Prostate gland (tissue), 2 donors: ENCODE data around the gene ZNF28. TPM values are rescaled to one million over a fixed set of nuclear protein-coding genes. Genes with fewer than 3 reads are reported as not detected.

Experiments
- DNase-seq: peaks from one replicate; pipeline ENCODE4 v3.0.0-alpha.2; 2019; ENCODE audit warnings: low spot score
- H3K27ac ChIP-seq, 2 donors: fragments of 200-600 bp; sonication (generic); 2 replicates each; pipeline ENCODE4 v1.5.1; 2017 to 2019
- H3K27me3 ChIP-seq: fragments of 200-600 bp; sonication (generic); replicated peaks from 2 replicates; pipeline ENCODE4 v1.5.1; 2019; ENCODE audit not compliant: insufficient read depth
- H3K36me3 ChIP-seq, 2 donors: fragments of 200-600 bp; sonication (generic); 1 replicate in 1 of 2; 2 replicates in 1 of 2; pipeline versions ENCODE4 v1.5.1 to v1.8.1; 2017 to 2019
- H3K4me1 ChIP-seq: fragments of 200-600 bp; sonication (generic); replicated peaks from 2 replicates; pipeline ENCODE4 v1.5.1; 2019
- H3K4me3 ChIP-seq, 2 donors: fragments of 200-600 bp; sonication (generic); 2 replicates each; pipeline ENCODE4 v1.5.1; 2017 to 2019
- H3K9me3 ChIP-seq: fragments of 200-600 bp; sonication (generic); 2 replicates; pipeline ENCODE4 v1.5.1; 2017
- POLR2A ChIP-seq: fragments of 450-650 bp; IDR thresholded peaks from one replicate; pipeline ENCODE4 v1.6.1; 2016; ENCODE audit warnings: antibody characterized with exemption, mild to moderate bottlenecking
- POLR2AphosphoS5 ChIP-seq: sonication (generic); formaldehyde crosslinking; IDR thresholded peaks from one replicate; pipeline ENCODE4 v1.6.1; 2017; ENCODE audit warnings: antibody characterized with exemption
- WGBS: methylation state at CpG from one replicate; pipeline ENCODE4 v1.1.5; 2018; 5-methylcytosine and 5-hydroxymethylcytosine counted together
- intact Hi-C: fragments of 100-400 bp; cut with DNase I; formaldehyde crosslinking; loops from one replicate; pipeline ENCODE4 v1.14.2; 2022
- total RNA-seq, 2 donors: library from RNA; depleted of rRNA; stranded (reverse); fragments of >200 nt; gene quantifications; one replicate each; pipeline ENCODE4 v1.1.0, GENCODE V29; 2016
- TF ChIP-seq, protein P1 (sequence below), 4 experiments: fragments of 200-600 bp in 2 of 4; fragments of 450-650 bp in 2 of 4; sonication (generic) in 2 of 4; IDR thresholded peaks; 1 replicate in 3 of 4; 2 replicates in 1 of 4; pipeline ENCODE4 v1.5.1; 2016 to 2019; ENCODE audit warnings: antibody characterized with exemption in 4 of 4, mild to moderate bottlenecking in 2 of 4, moderate library complexity in 2 of 4

Gene ZNF28
- total RNA-seq, 2 donors from 2014 or later, result 19.2 to 26.8 TPM

DNA sequence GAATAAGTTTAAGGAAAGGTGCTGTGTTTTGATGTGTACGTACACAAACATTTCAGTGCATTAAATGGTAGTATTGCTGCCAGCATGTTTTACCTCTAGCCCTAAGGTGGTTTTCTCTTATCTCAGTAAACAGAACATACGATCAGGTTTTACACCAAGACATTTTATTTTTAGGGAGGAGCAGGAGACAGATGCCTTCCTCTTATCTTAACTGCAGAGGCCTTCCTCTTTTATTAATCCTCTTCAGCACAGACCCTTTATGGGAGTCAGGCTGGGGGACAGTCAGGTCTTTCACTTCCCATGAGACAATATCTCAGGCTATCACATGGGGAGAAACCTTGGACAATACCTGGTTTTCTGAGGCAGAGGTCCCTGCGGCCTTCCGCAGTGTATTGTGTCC, 71.7 kb downstream of the ZNF28 start:
- no peak for DNase-seq
- peaks cover 3% of the 10 kb centered on the region for H3K4me1 ChIP-seq
- H3K9me3 ChIP-seq, result no peaks in the 10 kb centered on the region
- TF ChIP-seq POLR2A, result no peak
- TF ChIP-seq, protein P1, sequence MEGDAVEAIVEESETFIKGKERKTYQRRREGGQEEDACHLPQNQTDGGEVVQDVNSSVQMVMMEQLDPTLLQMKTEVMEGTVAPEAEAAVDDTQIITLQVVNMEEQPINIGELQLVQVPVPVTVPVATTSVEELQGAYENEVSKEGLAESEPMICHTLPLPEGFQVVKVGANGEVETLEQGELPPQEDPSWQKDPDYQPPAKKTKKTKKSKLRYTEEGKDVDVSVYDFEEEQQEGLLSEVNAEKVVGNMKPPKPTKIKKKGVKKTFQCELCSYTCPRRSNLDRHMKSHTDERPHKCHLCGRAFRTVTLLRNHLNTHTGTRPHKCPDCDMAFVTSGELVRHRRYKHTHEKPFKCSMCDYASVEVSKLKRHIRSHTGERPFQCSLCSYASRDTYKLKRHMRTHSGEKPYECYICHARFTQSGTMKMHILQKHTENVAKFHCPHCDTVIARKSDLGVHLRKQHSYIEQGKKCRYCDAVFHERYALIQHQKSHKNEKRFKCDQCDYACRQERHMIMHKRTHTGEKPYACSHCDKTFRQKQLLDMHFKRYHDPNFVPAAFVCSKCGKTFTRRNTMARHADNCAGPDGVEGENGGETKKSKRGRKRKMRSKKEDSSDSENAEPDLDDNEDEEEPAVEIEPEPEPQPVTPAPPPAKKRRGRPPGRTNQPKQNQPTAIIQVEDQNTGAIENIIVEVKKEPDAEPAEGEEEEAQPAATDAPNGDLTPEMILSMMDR (IDR thresholded peaks at IDR 0.05), result no peak
- TF ChIP-seq POLR2AphosphoS5, result no peak
- WGBS, result 39% methylated on average over 4 of the region's 4 CpGs
- no peaks in the 10 kb centered on the region for H3K36me3 ChIP-seq
- H3K27ac ChIP-seq, result no peak overlapping the region
- H3K27me3 ChIP-seq, result no peaks in the 10 kb centered on the region
- intact Hi-C loops, result loop anchor here (10.0 kb wide), 1 partner anchor 505 kb away; no protein-coding TSS in a partner anchor
- no peak overlapping the region for H3K4me3 ChIP-seq

DNA sequence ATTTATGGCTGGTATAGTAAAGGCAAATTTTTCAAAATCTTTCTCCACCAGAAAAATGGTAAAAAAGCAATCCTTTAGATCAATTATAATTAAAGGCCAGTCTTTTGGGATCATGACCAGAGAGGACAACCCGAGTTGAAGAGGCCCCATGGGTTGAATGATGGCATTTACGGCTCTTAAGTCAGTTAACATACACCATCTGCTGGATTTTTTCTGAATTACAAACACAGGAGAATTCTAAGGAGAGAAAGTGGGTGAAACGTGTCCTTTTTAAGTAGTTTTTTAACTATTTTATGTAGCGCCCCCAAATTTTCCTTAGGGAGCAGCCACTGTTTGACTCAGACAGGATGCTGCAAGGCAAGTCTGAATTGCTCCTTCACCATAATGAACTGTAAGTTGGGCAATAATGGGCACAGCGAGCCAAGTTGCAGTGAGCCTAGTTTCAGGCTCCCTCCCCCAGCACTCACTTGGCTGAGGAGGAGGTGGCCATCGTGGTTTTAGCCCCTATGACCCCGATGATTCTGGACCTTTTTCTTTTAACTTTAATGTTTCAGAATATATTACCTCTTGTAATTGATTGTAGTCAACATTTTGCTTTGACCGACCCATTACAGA, 73.0 kb downstream of the ZNF28 start:
- intact Hi-C loops, result loop anchor here (10.0 kb wide), 1 partner anchor 504 kb away; no protein-coding TSS in a partner anchor
- peak; percentile 22 for DNase-seq
- H3K4me1 ChIP-seq, result peaks cover 3% of the 10 kb centered on the region
- H3K36me3 ChIP-seq, result no peaks in the 10 kb centered on the region
- no peaks in the 10 kb centered on the region for H3K9me3 ChIP-seq
- TF ChIP-seq POLR2AphosphoS5 (no peak), POLR2A (no peak)
- TF ChIP-seq, protein P1 (IDR thresholded peaks at IDR 0.05), result peak in 3 of 4 experiments; percentile 24 to 59 (median 46)
- no peak overlapping the region for H3K27ac ChIP-seq
- no peak overlapping the region for H3K4me3 ChIP-seq
- H3K27me3 ChIP-seq, result no peaks in the 10 kb centered on the region
- WGBS, result 18% methylated on average over 8 of the region's 8 CpGs

Other genes starting within 250 kb of the ZNF28 start
- 10 to 100 TPM; 36.3 to 62.1 TPM for gene ZNF83, start 183.3 kb downstream of the ZNF28 start, total RNA-seq
- gene ZNF611, start 86.6 kb downstream of the ZNF28 start, total RNA-seq, result 10 to 100 TPM; 12.0 to 15.3 TPM
- 10 to 100 TPM in 1 of 2 donors, 1 to 10 TPM in 1; 8.7 to 21.2 TPM for gene ZNF600, start 34.8 kb downstream of the ZNF28 start, total RNA-seq
- 10 to 100 TPM; 21.0 to 49.2 TPM for gene ZNF468, start 36.0 kb upstream of the ZNF28 start, total RNA-seq
- gene ZNF320, start 76.0 kb upstream of the ZNF28 start, total RNA-seq, result 10 to 100 TPM; 20.0 to 42.9 TPM
- gene ZNF888, start 101.8 kb upstream of the ZNF28 start, total RNA-seq, result 10 to 100 TPM; 21.4 to 34.5 TPM
- 10 to 100 TPM; 15.8 to 31.8 TPM for gene ZNF816, start 141.2 kb upstream of the ZNF28 start, total RNA-seq
- under 1 TPM in 1 of 2 donors, not detected in 1; 0.40 TPM for gene ERVV-1, start 192.3 kb upstream of the ZNF28 start, total RNA-seq
- gene ERVV-2, start 223.1 kb upstream of the ZNF28 start, total RNA-seq, result not detected